Stimulated activated naive CD8-positive, alpha-beta T cell treated with anti-CD3 and anti-CD28 coated beads, Interleukin-15, Interleukin-2, amounts not matched to agents 100 ng/mL and 50 ng/mL, for 24 hours (primary cell): Measurements from ENCODE around the gene ABCA3.
"Not testable (repeated sequence)": the region's sequence is repeated elsewhere in the genome, so short reads cannot be mapped to it uniquely, and the experiment has no call there.

Experiments used
- H3K27ac Mint-ChIP-seq: one replicate; pipeline ENCODE4 v1.8.0; 2021; ENCODE audit warnings: mild to moderate bottlenecking, mixed read lengths
- H3K27me3 Mint-ChIP-seq: one replicate; pipeline ENCODE4 v1.8.0; 2021; ENCODE audit warnings: mixed read lengths
- H3K36me3 Mint-ChIP-seq: one replicate; pipeline ENCODE4 v1.8.0; 2021; ENCODE audit warnings: low read depth, mixed read lengths
- H3K4me1 Mint-ChIP-seq: one replicate; pipeline ENCODE4 v1.8.0; 2021; ENCODE audit warnings: low read depth, mixed read lengths
- H3K4me3 Mint-ChIP-seq: one replicate; pipeline ENCODE4 v1.8.0; 2021; ENCODE audit warnings: mild to moderate bottlenecking, mixed read lengths
- H3K9me3 Mint-ChIP-seq: one replicate; pipeline ENCODE4 v1.8.0; 2021; ENCODE audit warnings: mixed read lengths

Gene ABCA3

GRCh38 chr16:2340564-2341455, at the start of gene ABCA3:
ABCA3 (minus strand) TSS chr16:2340728; CDS start chr16:2326466, 14,262 bp downstream.
- Mint-ChIP-seq H3K27me3 (peaks cover 21% of the 10 kb centered on the region), H3K4me3 (peak within 1 kb of the TSS; percentile 88), H3K9me3 (no peaks in the 10 kb centered on the region), H3K4me1 (peaks cover 13% of the 10 kb centered on the region), H3K27ac (peak within 1 kb of the TSS; percentile 75), H3K36me3 (peaks cover 3% of the 10 kb centered on the region)

- peaks cover 6% of the 10 kb centered on the region for H3K9me3 Mint-ChIP-seq
- H3K36me3 Mint-ChIP-seq, result peaks cover 3% of the 10 kb centered on the region
- peaks cover 14% of the 10 kb centered on the region for H3K27me3 Mint-ChIP-seq
- H3K4me1 Mint-ChIP-seq, result no peaks in the 10 kb centered on the region
- H3K27ac Mint-ChIP-seq, result no peak overlapping the region
- H3K4me3 Mint-ChIP-seq, result no peak overlapping the region
These were observed 48.4 kb upstream of the ABCA3 start for GRCh38 chr16:2388875-2389433.

- no peak overlapping the region for H3K27ac Mint-ChIP-seq
- H3K4me1 Mint-ChIP-seq, result no peaks in the 10 kb centered on the region
These were observed 47.8 kb upstream of the ABCA3 start for GRCh38 chr16:2388139-2388874.

GRCh38 chr16:2386990-2387389, 46.5 kb upstream of the ABCA3 start:
- Mint-ChIP-seq H3K4me3 (no peak overlapping the region), H3K27me3 (peaks cover 17% of the 10 kb centered on the region), H3K4me1 (no peaks in the 10 kb centered on the region), H3K36me3 (peaks cover 3% of the 10 kb centered on the region), H3K27ac (no peak overlapping the region), H3K9me3 (peaks cover 6% of the 10 kb centered on the region)

More at GRCh38 chr16:2388139-2388874, 47.8 kb upstream of the ABCA3 start:
- Mint-ChIP-seq H3K27me3 (peaks cover 14% of the 10 kb centered on the region), H3K9me3 (peaks cover 6% of the 10 kb centered on the region), H3K36me3 (peaks cover 3% of the 10 kb centered on the region), H3K4me3 (no peak overlapping the region)

- H3K36me3 Mint-ChIP-seq, H3K9me3 Mint-ChIP-seq, H3K4me3 Mint-ChIP-seq, H3K27ac Mint-ChIP-seq, H3K4me1 Mint-ChIP-seq: not testable (repeated sequence)
- H3K27me3 Mint-ChIP-seq, result peaks cover 18% of the 10 kb centered on the region
These were observed 45.5 kb upstream of the ABCA3 start for GRCh38 chr16:2385982-2386381.

GRCh38 chr16:2385190-2385836, 44.8 kb upstream of the ABCA3 start:
- H3K4me3 Mint-ChIP-seq, result no peak overlapping the region
- H3K9me3 Mint-ChIP-seq, result peaks cover 6% of the 10 kb centered on the region
- no peak overlapping the region for H3K27ac Mint-ChIP-seq
- peaks cover 18% of the 10 kb centered on the region for H3K27me3 Mint-ChIP-seq
- H3K4me1 Mint-ChIP-seq, result no peaks in the 10 kb centered on the region
- H3K36me3 Mint-ChIP-seq, result peaks cover 3% of the 10 kb centered on the region

- peaks cover 6% of the 10 kb centered on the region for H3K9me3 Mint-ChIP-seq
- H3K36me3 Mint-ChIP-seq, result peaks cover 3% of the 10 kb centered on the region
- no peak overlapping the region for H3K4me3 Mint-ChIP-seq
- no peaks in the 10 kb centered on the region for H3K4me1 Mint-ChIP-seq
- peaks cover 18% of the 10 kb centered on the region for H3K27me3 Mint-ChIP-seq
- no peak overlapping the region for H3K27ac Mint-ChIP-seq
These were observed 43.9 kb upstream of the ABCA3 start for GRCh38 chr16:2384426-2384825.

- no peak overlapping the region for H3K4me3 Mint-ChIP-seq
- peaks cover 1% of the 10 kb centered on the region for H3K9me3 Mint-ChIP-seq
- H3K4me1 Mint-ChIP-seq, result no peaks in the 10 kb centered on the region
- H3K27ac Mint-ChIP-seq, result no peak overlapping the region
- H3K27me3 Mint-ChIP-seq, result peaks cover 17% of the 10 kb centered on the region
- H3K36me3 Mint-ChIP-seq, result peaks cover 2% of the 10 kb centered on the region
These were observed 43.0 kb upstream of the ABCA3 start for GRCh38 chr16:2383501-2383900.

- Mint-ChIP-seq H3K4me3 (no peak overlapping the region), H3K9me3 (no peaks in the 10 kb centered on the region), H3K36me3 (no peaks in the 10 kb centered on the region), H3K27ac (no peak overlapping the region), H3K27me3 (peaks cover 20% of the 10 kb centered on the region), H3K4me1 (no peaks in the 10 kb centered on the region)
These were observed 34.1 kb upstream of the ABCA3 start for GRCh38 chr16:2374644-2375043.

- no peak overlapping the region for H3K27ac Mint-ChIP-seq
- H3K9me3 Mint-ChIP-seq, result no peaks in the 10 kb centered on the region
- no peaks in the 10 kb centered on the region for H3K4me1 Mint-ChIP-seq
- peaks cover 26% of the 10 kb centered on the region for H3K27me3 Mint-ChIP-seq
- H3K36me3 Mint-ChIP-seq, result no peaks in the 10 kb centered on the region
- H3K4me3 Mint-ChIP-seq, result no peak overlapping the region
These were observed 32.6 kb upstream of the ABCA3 start for GRCh38 chr16:2373176-2373575.

- Mint-ChIP-seq H3K27ac (no peak overlapping the region), H3K4me3 (no peak overlapping the region), H3K36me3 (no peaks in the 10 kb centered on the region), H3K4me1 (no peaks in the 10 kb centered on the region), H3K27me3 (peaks cover 30% of the 10 kb centered on the region), H3K9me3 (no peaks in the 10 kb centered on the region)
These were observed 32.2 kb upstream of the ABCA3 start for GRCh38 chr16:2372684-2373083.

GRCh38 chr16:2371421-2371820, 30.9 kb upstream of the ABCA3 start:
- no peak overlapping the region for H3K4me3 Mint-ChIP-seq
- H3K27me3 Mint-ChIP-seq, result peaks cover 35% of the 10 kb centered on the region
- H3K4me1 Mint-ChIP-seq, result no peaks in the 10 kb centered on the region
- no peak overlapping the region for H3K27ac Mint-ChIP-seq
- H3K36me3 Mint-ChIP-seq, result no peaks in the 10 kb centered on the region
- H3K9me3 Mint-ChIP-seq, result no peaks in the 10 kb centered on the region

- Mint-ChIP-seq H3K4me1 (no peaks in the 10 kb centered on the region), H3K9me3 (no peaks in the 10 kb centered on the region), H3K27me3 (peaks cover 39% of the 10 kb centered on the region), H3K4me3 (no peak overlapping the region), H3K36me3 (no peaks in the 10 kb centered on the region), H3K27ac (no peak overlapping the region)
These were observed 30.2 kb upstream of the ABCA3 start for GRCh38 chr16:2370721-2371120.

GRCh38 chr16:2366660-2367309, 26.3 kb upstream of the ABCA3 start:
- Mint-ChIP-seq H3K36me3 (no peaks in the 10 kb centered on the region), H3K9me3 (no peaks in the 10 kb centered on the region), H3K27ac (no peak overlapping the region), H3K4me1 (no peaks in the 10 kb centered on the region), H3K4me3 (no peak overlapping the region), H3K27me3 (peaks cover 46% of the 10 kb centered on the region)
